ENCODE data around the gene CLEC4E.
"Not testable (repeated sequence)": the region's sequence is repeated elsewhere in the genome, so short reads cannot be mapped to it uniquely, and the experiment has no call there.

The CLEC4E gene

GRCh38 chr12:8540831-8541230 is at the start of gene CLEC4E:
TSS of gene CLEC4E (minus strand) at chr12:8540905. CDS start at chr12:8540797, 108 bp downstream.
- not testable (repeated sequence) for TF ChIP-seq GATA2, GATA3 (IDR thresholded peaks at IDR 0.05; ENCODE audit: low read depth, low read length)

- no peak for TF ChIP-seq GATA3 (IDR thresholded peaks at IDR 0.05; ENCODE audit: low read depth, low read length)
- TF ChIP-seq GATA2 (IDR thresholded peaks at IDR 0.05; ENCODE audit: low read depth, low read length): no peak
These were observed 49.0 kb upstream of the CLEC4E start for GRCh38 chr12:8589679-8590078.

GRCh38 chr12:8584004-8584403 is 43.3 kb upstream of the CLEC4E start:
- no peak for TF ChIP-seq GATA2 (IDR thresholded peaks at IDR 0.05; ENCODE audit: low read depth, low read length)
- no peak for TF ChIP-seq GATA3 (IDR thresholded peaks at IDR 0.05; ENCODE audit: low read depth, low read length)

DNA sequence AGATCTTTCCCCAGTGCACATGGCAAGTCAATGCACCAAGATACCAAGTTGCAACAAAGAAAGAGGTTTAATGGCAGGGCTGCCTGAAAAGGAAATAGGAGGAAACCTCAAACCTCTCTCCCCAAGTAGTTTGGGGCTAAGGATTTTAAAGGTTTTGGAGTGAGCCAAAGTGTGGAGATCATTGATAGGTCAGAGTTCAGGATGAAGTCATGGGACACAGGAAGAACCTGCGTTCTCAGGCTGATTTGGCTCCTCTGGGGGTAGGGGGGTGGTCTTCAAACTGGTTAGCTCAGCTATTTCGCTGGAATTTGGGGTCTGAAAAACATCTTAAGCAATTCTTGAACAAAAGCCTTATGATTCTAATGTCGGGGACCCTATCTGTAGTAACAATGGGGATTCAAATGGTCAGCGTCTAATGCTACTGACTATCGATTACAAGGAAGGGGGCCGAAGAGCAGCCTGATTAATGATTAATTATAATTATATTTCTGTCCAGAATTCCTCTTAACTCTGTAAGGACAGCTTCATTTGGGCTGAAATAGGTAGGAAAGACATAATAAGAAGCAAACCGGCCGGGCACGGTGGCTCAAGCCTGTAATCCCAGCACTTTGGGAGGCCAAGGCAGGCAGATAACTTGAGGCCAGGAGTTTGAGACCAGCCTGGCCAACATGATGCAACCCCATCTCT is 40.5 kb upstream of the CLEC4E start:
- no peak for TF ChIP-seq GATA2 (IDR thresholded peaks at IDR 0.05; ENCODE audit: low read depth, low read length)
- no peak for TF ChIP-seq GATA3 (IDR thresholded peaks at IDR 0.05; ENCODE audit: low read depth, low read length)

GRCh38 chr12:8577879-8578278 is 37.2 kb upstream of the CLEC4E start:
- TF ChIP-seq GATA2 (IDR thresholded peaks at IDR 0.05; ENCODE audit: low read depth, low read length): no peak
- TF ChIP-seq GATA3 (IDR thresholded peaks at IDR 0.05; ENCODE audit: low read depth, low read length): no peak

- TF ChIP-seq GATA2 (IDR thresholded peaks at IDR 0.05; ENCODE audit: low read depth, low read length): no peak
- TF ChIP-seq GATA3 (IDR thresholded peaks at IDR 0.05; ENCODE audit: low read depth, low read length): no peak
These were observed 31.8 kb upstream of the CLEC4E start for GRCh38 chr12:8572507-8572906.

- TF ChIP-seq GATA3 (IDR thresholded peaks at IDR 0.05; ENCODE audit: low read depth, low read length) (no peak), GATA2 (IDR thresholded peaks at IDR 0.05; ENCODE audit: low read depth, low read length) (no peak)
These were observed 25.8 kb upstream of the CLEC4E start for GRCh38 chr12:8566525-8566924.

GRCh38 chr12:8564656-8565055 is 24.0 kb upstream of the CLEC4E start:
- TF ChIP-seq GATA2 (IDR thresholded peaks at IDR 0.05; ENCODE audit: low read depth, low read length): no peak
- TF ChIP-seq GATA3 (IDR thresholded peaks at IDR 0.05; ENCODE audit: low read depth, low read length): no peak

DNA sequence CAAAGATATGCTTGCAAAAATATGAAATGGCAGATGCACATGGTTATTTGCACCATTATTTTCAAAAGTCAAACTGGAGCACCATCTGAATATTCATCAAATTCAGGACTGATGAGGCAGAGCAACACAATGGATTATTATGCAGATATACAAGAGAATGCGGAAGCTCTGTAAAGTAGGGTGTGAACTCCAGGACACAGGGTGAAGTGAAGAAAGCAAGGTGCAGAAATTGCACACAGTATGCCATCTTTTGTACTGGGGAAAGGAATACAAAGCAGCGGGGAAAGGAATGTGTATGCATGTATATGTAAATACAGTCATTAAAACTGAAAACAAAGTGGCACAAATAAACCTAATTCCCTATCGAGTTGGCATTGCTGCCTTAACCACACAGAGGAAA is 22.7 kb upstream of the CLEC4E start:
- TF ChIP-seq GATA2 (IDR thresholded peaks at IDR 0.05; ENCODE audit: low read depth, low read length): no peak
- TF ChIP-seq GATA3 (IDR thresholded peaks at IDR 0.05; ENCODE audit: low read depth, low read length): no peak

DNA sequence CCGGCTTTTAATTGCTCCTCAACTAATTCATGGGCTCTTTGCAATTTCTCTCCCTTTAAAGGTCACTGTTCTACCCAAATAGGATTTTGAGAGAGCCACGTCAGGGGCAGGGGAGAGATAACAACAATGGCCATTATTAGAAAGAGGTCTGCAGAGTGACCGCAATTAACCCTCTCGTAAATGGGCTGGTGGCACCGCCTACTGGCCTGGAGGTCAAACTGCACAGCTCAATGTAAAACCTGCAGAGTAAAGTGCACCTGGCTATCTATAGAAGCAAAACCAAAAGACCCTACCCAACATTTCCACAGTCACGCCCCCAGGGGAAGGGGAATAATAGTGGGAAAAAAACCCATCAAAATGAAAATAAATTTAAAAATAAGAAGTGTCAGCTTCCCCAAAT is 21.6 kb upstream of the CLEC4E start:
- no peak for TF ChIP-seq GATA3 (IDR thresholded peaks at IDR 0.05; ENCODE audit: low read depth, low read length)
- TF ChIP-seq GATA2 (IDR thresholded peaks at IDR 0.05; ENCODE audit: low read depth, low read length): no peak

GRCh38 chr12:8561011-8561410 is 20.3 kb upstream of the CLEC4E start:
- no peak for TF ChIP-seq GATA3 (IDR thresholded peaks at IDR 0.05; ENCODE audit: low read depth, low read length)
- no peak for TF ChIP-seq GATA2 (IDR thresholded peaks at IDR 0.05; ENCODE audit: low read depth, low read length)

GRCh38 chr12:8559676-8560075 is 19.0 kb upstream of the CLEC4E start:
- TF ChIP-seq GATA2 (IDR thresholded peaks at IDR 0.05; ENCODE audit: low read depth, low read length): no peak
- TF ChIP-seq GATA3 (IDR thresholded peaks at IDR 0.05; ENCODE audit: low read depth, low read length): no peak

GRCh38 chr12:8556531-8557097 is 15.9 kb upstream of the CLEC4E start:
- TF ChIP-seq GATA3 (IDR thresholded peaks at IDR 0.05; ENCODE audit: low read depth, low read length) (no peak), GATA2 (IDR thresholded peaks at IDR 0.05; ENCODE audit: low read depth, low read length) (no peak)

DNA sequence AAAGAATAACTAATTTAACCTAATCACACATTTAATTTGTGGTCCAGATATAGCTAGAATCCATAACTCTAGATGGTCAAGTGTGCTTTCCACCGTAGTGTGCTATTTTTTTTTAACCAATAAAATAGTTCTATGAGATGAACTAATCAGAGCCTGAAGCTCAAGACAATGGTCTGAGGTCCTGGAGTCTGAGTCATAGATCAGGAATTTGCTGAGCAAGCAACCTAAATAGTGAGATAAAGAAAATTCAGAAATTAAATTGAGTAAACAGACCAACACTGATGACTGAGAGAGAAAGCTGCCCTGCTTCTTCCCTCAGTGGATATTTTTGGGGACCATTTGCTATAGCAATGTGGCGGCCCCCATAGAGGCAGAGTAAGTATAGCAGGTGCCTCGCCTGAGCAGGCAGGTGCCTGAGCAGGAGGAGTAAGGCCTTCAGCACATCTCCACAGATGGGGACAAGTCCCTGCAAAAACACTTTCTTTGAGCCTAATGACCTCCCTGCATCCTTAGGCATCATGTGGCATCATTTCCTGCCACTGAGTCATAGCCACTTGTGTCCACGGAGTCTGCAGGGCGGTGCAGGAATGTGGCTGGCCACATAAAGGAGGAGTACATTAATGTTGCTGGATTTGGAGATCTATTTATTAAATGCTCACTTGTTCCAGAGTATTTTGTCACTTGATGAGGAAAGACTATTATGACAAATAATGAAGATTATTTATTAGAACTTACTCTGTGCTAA is 13.9 kb upstream of the CLEC4E start:
- TF ChIP-seq GATA2 (IDR thresholded peaks at IDR 0.05; ENCODE audit: low read depth, low read length) (no peak), GATA3 (IDR thresholded peaks at IDR 0.05; ENCODE audit: low read depth, low read length) (no peak)
